Parathyroid adenoma (tissue), 2 donors: ENCODE measurements around the gene STXBP6.

Source experiments
- H2AFZ ChIP-seq: fragments of 300-600 bp; sonication (generic); one replicate; pipeline ENCODE4 v1.7.0; 2017; ENCODE audit warnings: antibody characterized with exemption, mild to moderate bottlenecking
- H3K27ac ChIP-seq: fragments of 300-600 bp; sonication (generic); one replicate; pipeline ENCODE4 v1.7.0; 2017
- H3K27me3 ChIP-seq: fragments of 300-600 bp; sonication (generic); one replicate; pipeline ENCODE4 v1.7.0; 2017; ENCODE audit warnings: low read length; ENCODE audit not compliant: control insufficient read depth, insufficient read depth
- H3K36me3 ChIP-seq: fragments of 300-600 bp; sonication (generic); one replicate; pipeline ENCODE4 v1.7.0; 2017; ENCODE audit warnings: low read length; ENCODE audit not compliant: control insufficient read depth, insufficient read depth
- H3K4me1 ChIP-seq: fragments of 300-600 bp; sonication (generic); one replicate; pipeline ENCODE4 v1.7.0; 2017; ENCODE audit warnings: control low read depth
- H3K4me2 ChIP-seq: fragments of 300-600 bp; sonication (generic); one replicate; pipeline ENCODE4 v1.7.0; 2017; ENCODE audit warnings: low read length
- H3K4me3 ChIP-seq: fragments of 300-600 bp; sonication (generic); one replicate; pipeline ENCODE4 v1.7.0; 2017; ENCODE audit warnings: low read depth, low read length
- H3K79me2 ChIP-seq: fragments of 300-600 bp; sonication (generic); one replicate; pipeline ENCODE4 v1.7.0; 2017; ENCODE audit warnings: control low read depth
- H3K9ac ChIP-seq: fragments of 300-600 bp; sonication (generic); one replicate; pipeline ENCODE4 v1.7.0; 2017; ENCODE audit warnings: mild to moderate bottlenecking
- H3K9me3 ChIP-seq: fragments of 300-600 bp; sonication (generic); one replicate; pipeline ENCODE4 v1.7.0; 2017; ENCODE audit warnings: low read length; ENCODE audit not compliant: control insufficient read depth
- TF ChIP-seq, protein P1 (sequence below): fragments of 300-600 bp; sonication (generic); IDR thresholded peaks from one replicate; pipeline ENCODE4 v1.7.0; 2017; ENCODE audit warnings: antibody characterized with exemption, mild to moderate bottlenecking
- donor health status: primary hyperparathyroidism.

Gene STXBP6

DNA sequence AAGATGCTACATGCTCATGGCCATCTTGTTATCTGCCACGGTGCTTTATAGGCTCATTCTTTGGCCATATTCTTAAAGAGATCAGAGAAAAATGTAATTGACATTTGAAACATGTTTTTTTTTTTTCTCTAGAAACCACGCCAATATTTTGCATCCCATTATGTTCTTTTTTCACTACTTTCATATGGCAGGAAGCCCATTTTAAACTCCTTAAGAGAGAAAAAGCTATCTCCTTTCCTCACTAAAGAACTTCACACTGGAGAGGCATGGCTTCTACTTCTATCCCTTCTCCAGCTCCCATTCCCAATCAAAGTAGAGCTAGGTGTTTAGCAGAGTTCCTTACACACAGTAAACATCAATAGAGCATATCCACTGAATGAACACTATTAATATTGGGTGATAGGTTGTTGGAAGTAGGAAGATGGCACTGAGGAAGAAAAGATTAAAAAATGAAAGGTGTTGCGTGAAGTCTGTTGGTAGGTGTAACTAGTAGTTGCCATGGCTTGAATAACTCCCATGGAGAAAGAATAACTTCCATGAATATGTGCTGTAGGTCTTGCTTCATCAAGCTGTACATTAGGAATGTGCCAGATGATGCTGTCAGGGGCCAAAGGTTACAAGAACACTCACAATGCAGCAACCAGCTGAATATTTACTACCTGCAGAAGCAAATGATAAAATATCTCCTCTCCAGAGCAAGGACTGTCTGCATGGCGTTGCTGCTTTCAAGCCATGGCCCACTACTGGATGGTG, 178.8 kb downstream of the STXBP6 start:
- Histone ChIP-seq H3K27ac (no peak overlapping the region), H3K36me3 (no peaks in the 10 kb centered on the region), H3K9ac (no peak overlapping the region), H3K4me2 (no peak overlapping the region), H3K4me1 (no peaks in the 10 kb centered on the region), H3K79me2 (no peaks in the 10 kb centered on the region), H2AFZ (no peak overlapping the region), H3K9me3 (no peaks in the 10 kb centered on the region), H3K4me3 (no peak overlapping the region), H3K27me3 (no peaks in the 10 kb centered on the region)
- TF ChIP-seq, protein P1, sequence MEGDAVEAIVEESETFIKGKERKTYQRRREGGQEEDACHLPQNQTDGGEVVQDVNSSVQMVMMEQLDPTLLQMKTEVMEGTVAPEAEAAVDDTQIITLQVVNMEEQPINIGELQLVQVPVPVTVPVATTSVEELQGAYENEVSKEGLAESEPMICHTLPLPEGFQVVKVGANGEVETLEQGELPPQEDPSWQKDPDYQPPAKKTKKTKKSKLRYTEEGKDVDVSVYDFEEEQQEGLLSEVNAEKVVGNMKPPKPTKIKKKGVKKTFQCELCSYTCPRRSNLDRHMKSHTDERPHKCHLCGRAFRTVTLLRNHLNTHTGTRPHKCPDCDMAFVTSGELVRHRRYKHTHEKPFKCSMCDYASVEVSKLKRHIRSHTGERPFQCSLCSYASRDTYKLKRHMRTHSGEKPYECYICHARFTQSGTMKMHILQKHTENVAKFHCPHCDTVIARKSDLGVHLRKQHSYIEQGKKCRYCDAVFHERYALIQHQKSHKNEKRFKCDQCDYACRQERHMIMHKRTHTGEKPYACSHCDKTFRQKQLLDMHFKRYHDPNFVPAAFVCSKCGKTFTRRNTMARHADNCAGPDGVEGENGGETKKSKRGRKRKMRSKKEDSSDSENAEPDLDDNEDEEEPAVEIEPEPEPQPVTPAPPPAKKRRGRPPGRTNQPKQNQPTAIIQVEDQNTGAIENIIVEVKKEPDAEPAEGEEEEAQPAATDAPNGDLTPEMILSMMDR: no peak

DNA sequence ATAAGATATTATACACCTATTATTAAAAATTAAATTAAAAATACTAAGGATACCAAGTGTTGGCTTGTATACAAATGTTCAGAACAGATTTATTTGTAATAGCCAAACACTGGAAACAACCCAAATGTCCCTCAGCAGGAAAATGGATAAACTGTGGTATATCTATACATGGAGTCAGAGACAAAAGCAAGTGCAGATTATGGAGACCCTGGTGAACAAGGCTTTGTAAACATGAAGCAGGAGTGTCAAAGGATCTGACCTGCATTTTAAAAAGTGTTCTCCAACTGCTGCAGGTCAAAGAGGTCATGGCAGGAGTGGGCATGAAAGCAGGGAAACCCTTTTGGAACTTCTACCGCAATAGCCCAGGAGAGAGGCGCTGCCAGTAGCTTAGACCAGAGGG, 181.6 kb downstream of the STXBP6 start:
- no peaks in the 10 kb centered on the region for H3K27me3 ChIP-seq
- no peaks in the 10 kb centered on the region for H3K79me2 ChIP-seq
- H3K9me3 ChIP-seq: no peaks in the 10 kb centered on the region
- TF ChIP-seq, protein P1: no peak
- no peak overlapping the region for H3K27ac ChIP-seq
- no peak overlapping the region for H3K4me2 ChIP-seq
- no peaks in the 10 kb centered on the region for H3K36me3 ChIP-seq
- H3K9ac ChIP-seq: no peak overlapping the region
- no peak overlapping the region for H2AFZ ChIP-seq
- no peak overlapping the region for H3K4me3 ChIP-seq
- H3K4me1 ChIP-seq: no peaks in the 10 kb centered on the region

DNA sequence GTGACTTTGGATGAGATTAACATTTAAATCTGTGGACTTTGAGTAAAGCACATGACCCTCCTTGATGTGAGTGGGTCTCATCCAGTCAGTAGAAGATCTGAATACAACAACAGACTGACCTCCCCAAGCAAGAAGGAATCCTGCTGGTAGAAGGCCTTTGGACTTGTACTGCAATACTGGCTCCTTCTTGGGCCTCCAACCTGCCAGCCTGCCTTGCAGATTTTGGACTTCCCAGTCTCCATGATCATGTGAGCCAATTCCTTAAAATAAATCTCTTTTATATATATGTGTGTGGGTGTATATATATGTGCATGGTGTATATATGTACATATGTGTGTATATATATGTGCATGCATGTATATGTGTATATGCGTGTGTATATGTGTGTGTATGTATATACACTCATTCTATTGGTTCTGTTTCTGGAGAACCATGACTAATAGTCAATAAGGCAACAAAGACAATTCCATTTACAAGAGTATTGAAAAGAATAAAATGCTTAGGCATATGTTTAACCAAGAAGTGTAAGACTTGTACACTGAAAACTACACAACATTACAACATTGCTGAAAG, 183.8 kb downstream of the STXBP6 start:
- Histone ChIP-seq H3K9ac (no peak overlapping the region), H3K4me3 (no peak overlapping the region), H3K9me3 (no peaks in the 10 kb centered on the region), H2AFZ (no peak overlapping the region), H3K27ac (no peak overlapping the region), H3K36me3 (no peaks in the 10 kb centered on the region), H3K79me2 (no peaks in the 10 kb centered on the region), H3K4me2 (no peak overlapping the region), H3K27me3 (no peaks in the 10 kb centered on the region), H3K4me1 (no peaks in the 10 kb centered on the region)
- TF ChIP-seq, protein P1: no peak

DNA sequence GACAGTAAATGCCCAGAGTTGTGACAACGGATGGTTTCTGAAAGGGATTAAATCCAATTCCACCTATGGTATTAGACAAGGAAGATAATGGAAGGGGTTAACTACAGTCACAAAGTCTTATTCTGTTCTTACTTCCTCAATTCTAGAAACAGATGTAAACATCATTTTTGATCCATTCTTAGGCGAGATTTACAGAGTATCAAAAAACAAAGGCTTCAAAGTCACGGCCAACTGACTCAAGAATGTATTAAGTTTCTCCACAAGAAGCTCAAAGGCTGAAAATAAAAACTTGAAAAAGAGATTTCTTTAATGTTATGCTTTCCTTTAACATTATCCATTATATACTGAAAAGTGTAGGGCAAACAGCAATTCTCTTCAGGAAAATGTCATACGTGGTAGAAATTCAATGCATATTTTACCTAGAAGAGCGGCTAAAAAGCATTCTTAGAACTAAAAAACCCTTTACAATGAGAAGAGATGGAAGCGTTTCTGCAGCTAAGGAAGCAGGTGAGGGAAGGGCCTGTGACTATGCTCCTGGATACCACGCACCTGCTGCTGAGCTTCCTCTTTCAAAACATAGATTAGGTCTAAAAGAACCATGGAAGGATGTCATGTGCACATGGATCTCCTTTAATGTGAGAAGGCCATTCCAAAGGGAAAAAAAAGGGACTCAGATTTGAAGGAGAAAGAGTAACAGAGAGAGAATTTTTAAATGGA, 185.8 kb downstream of the STXBP6 start:
- H3K4me1 ChIP-seq: no peaks in the 10 kb centered on the region
- no peak overlapping the region for H3K9ac ChIP-seq
- no peak overlapping the region for H3K4me2 ChIP-seq
- H3K27me3 ChIP-seq: no peaks in the 10 kb centered on the region
- H3K4me3 ChIP-seq: no peak overlapping the region
- no peak overlapping the region for H2AFZ ChIP-seq
- TF ChIP-seq, protein P1: no peak
- no peak overlapping the region for H3K27ac ChIP-seq
- no peaks in the 10 kb centered on the region for H3K79me2 ChIP-seq
- H3K9me3 ChIP-seq: no peaks in the 10 kb centered on the region
- H3K36me3 ChIP-seq: no peaks in the 10 kb centered on the region
